Gastroesophageal sphincter (tissue), 4 donors: ENCODE data around the gene DBN1. TPM values are rescaled to one million over a fixed set of nuclear protein-coding genes. Genes with fewer than 3 reads are reported as not detected.

ENCODE experiments used
- ATAC-seq: fragments of 150-250 bp; one replicate; pipeline ENCODE4 v1.9.1; 2016; ENCODE audit warnings: mild to moderate bottlenecking, moderate library complexity
- H3K27ac ChIP-seq, 4 donors: fragments of 200-600 bp; sonication (generic) in 3 of 4; 1 replicate in 3 of 4; 2 replicates in 1 of 4; pipeline ENCODE4 v1.5.1; 2016 to 2019
- H3K27me3 ChIP-seq: fragments of 200-600 bp; sonication (generic); one replicate; pipeline ENCODE4 v1.5.1; 2019
- H3K36me3 ChIP-seq, 2 donors: fragments of 200-600 bp; sonication (generic); one replicate each; pipeline ENCODE4 v1.5.1; 2019; ENCODE audit warnings: control low read depth in 1 of 2
- H3K4me1 ChIP-seq, 3 donors: fragments of 200-600 bp; sonication (generic); 1 replicate in 2 of 3; 2 replicates in 1 of 3; pipeline ENCODE4 v1.5.1; 2016 to 2019; ENCODE audit warnings: control low read depth in 2 of 3
- H3K4me3 ChIP-seq, 2 donors: fragments of 200-600 bp; sonication (generic); one replicate each; pipeline ENCODE4 v1.5.1; 2019; ENCODE audit warnings: mild to moderate bottlenecking in 1 of 2, moderate library complexity in 1 of 2
- H3K9me3 ChIP-seq, 3 donors: fragments of 200-600 bp; sonication (generic); one replicate each; pipeline ENCODE4 v1.5.1; 2017 to 2019; ENCODE audit warnings: control low read depth in 2 of 3
- CTCF ChIP-seq, 4 experiments: fragments of 200-600 bp in 2 of 4; fragments of 450-650 bp in 2 of 4; sonication (generic) in 1 of 4; IDR thresholded peaks; one replicate each; pipeline ENCODE4 v1.5.1; 2017 to 2019; ENCODE audit warnings: antibody characterized with exemption in 4 of 4, mild to moderate bottlenecking in 2 of 4, moderate library complexity in 2 of 4
- EP300 ChIP-seq: sonication (generic); formaldehyde crosslinking; IDR thresholded peaks from one replicate; pipeline ENCODE4 v1.6.1; 2017; ENCODE audit warnings: antibody characterized with exemption, mild to moderate bottlenecking
- POLR2A ChIP-seq, 2 donors: fragments of 450-650 bp; IDR thresholded peaks; one replicate each; pipeline ENCODE4 v1.6.1; 2017; ENCODE audit warnings: antibody characterized with exemption in 2 of 2, mild to moderate bottlenecking in 2 of 2, moderate library complexity in 1 of 2
- POLR2AphosphoS5 ChIP-seq: sonication (generic); formaldehyde crosslinking; IDR thresholded peaks from one replicate; pipeline ENCODE4 v1.6.1; 2017; ENCODE audit warnings: antibody characterized with exemption
- WGBS, 2 donors: methylation state at CpG; one replicate each; pipeline ENCODE4 v1.1.5; 2018; ENCODE audit warnings: low coverage in 1 of 2; 5-methylcytosine and 5-hydroxymethylcytosine counted together
- total RNA-seq, 4 donors: library from RNA; depleted of rRNA; stranded (reverse); fragments of >200 nt; gene quantifications; one replicate each; pipeline ENCODE4 v1.1.0, GENCODE V29; 2016

The DBN1 gene
- total RNA-seq, 4 donors from 2014 or later, result 87.1 to 154 (median 124) TPM

- peak; percentile 67 for ATAC-seq
- 42 to 75% methylated on average over 3 to 8 of the region's 24 CpGs for WGBS, 2 donors
- peaks cover 0 to 54% (median 10%) of the 10 kb centered on the region in 3 donors for H3K4me1 ChIP-seq
Measured at GRCh38 chr5:177456976-177457851, 16.2 kb downstream of the DBN1 start.

GRCh38 chr5:177456591-177456964 lies 16.9 kb downstream of the DBN1 start:
- no peak for ATAC-seq
- Histone ChIP-seq H3K4me1 (peaks cover 0 to 53% (median 10%) of the 10 kb centered on the region in 3 donors), H3K36me3 (peaks cover 0 to 31% of the 10 kb centered on the region in 2 donors), H3K27me3 (peaks cover 19% of the 10 kb centered on the region), H3K27ac (peak overlapping the region in 3 of 4 donors; percentile 74 to 81 (median 79)), H3K4me3 (peak overlapping the region in 1 of 2 donors; percentile 71), H3K9me3 (no peaks in the 10 kb centered on the region)
- WGBS, 2 donors, result 0 to 24% methylated on average over 1 to 5 of the region's 12 CpGs
- TF ChIP-seq EP300 (no peak), POLR2AphosphoS5 (no peak), CTCF (IDR thresholded peaks at IDR 0.05) (peak in 1 of 4 experiments; percentile 4)

More at GRCh38 chr5:177456976-177457851, 16.2 kb downstream of the DBN1 start:
- H3K9me3 ChIP-seq, result no peaks in the 10 kb centered on the region
- H3K4me3 ChIP-seq, result no peak overlapping the region
- TF ChIP-seq EP300 (no peak), POLR2AphosphoS5 (no peak), CTCF (IDR thresholded peaks at IDR 0.05) (peak in 3 of 4 experiments; percentile 50 to 83 (median 76)), POLR2A (IDR thresholded peaks at IDR 0.05) (no peak)
- peak overlapping the region in 3 of 4 donors; percentile 74 to 81 (median 79) for H3K27ac ChIP-seq
- peaks cover 0 to 31% of the 10 kb centered on the region in 2 donors for H3K36me3 ChIP-seq
- H3K27me3 ChIP-seq, result peaks cover 13% of the 10 kb centered on the region

GRCh38 chr5:177455661-177456590 lies 17.5 kb downstream of the DBN1 start:
- peak; percentile 61 for ATAC-seq
- WGBS, 2 donors, result 0% methylated on average over 3 of the region's 76 CpGs; no CpG with 5 or more reads in 1 of the 2 donors
- Histone ChIP-seq H3K4me1 (peaks cover 0 to 50% (median 10%) of the 10 kb centered on the region in 3 donors), H3K36me3 (peaks cover 0 to 31% of the 10 kb centered on the region in 2 donors), H3K4me3 (peak overlapping the region; percentile 36 to 71), H3K27me3 (peaks cover 23% of the 10 kb centered on the region), H3K27ac (peak overlapping the region in 3 of 4 donors; percentile 79 to 81 (median 80)), H3K9me3 (no peaks in the 10 kb centered on the region)
- TF ChIP-seq POLR2A (IDR thresholded peaks at IDR 0.05) (no peak), CTCF (IDR thresholded peaks at IDR 0.05) (peak in 3 of 4 experiments; percentile 69 to 97 (median 85)), POLR2AphosphoS5 (peak; percentile 56), EP300 (no peak)

- no CpG with 5 or more reads among the region's 80 CpGs for whole genome bisulfite sequencing, 2 donors
- ATAC-seq, result peak; percentile 43
- TF ChIP-seq EP300 (no peak), POLR2A (IDR thresholded peaks at IDR 0.05) (peak in 1 of 2 donors; percentile 17), CTCF (IDR thresholded peaks at IDR 0.05) (peak; percentile 51 to 84 (median 84))
- H3K4me1 ChIP-seq, result peaks cover 0 to 50% (median 10%) of the 10 kb centered on the region in 3 donors
- peaks cover 31% of the 10 kb centered on the region for H3K27me3 ChIP-seq
- H3K27ac ChIP-seq, result peak overlapping the region in 3 of 4 donors; percentile 79 to 81 (median 80)
- no peaks in the 10 kb centered on the region for H3K9me3 ChIP-seq
- H3K36me3 ChIP-seq, result peaks cover 0 to 26% of the 10 kb centered on the region in 2 donors
- peak overlapping the region; percentile 36 to 71 for H3K4me3 ChIP-seq
Measured at GRCh38 chr5:177455036-177455660, 18.3 kb downstream of the DBN1 start.
